Rectal smooth muscle tissue (tissue), 1 donor: ENCODE results near the gene GOLGA6L1.
"Not testable (repeated sequence)": the region's sequence is repeated elsewhere in the genome, so short reads cannot be mapped to it uniquely, and the experiment has no call there.

ENCODE experiments used
- H3K27ac ChIP-seq: one replicate; pipeline ENCODE4 v1.7.0; 2013; ENCODE audit warnings: low read depth, low read length, inconsistent platforms
- H3K27me3 ChIP-seq: one replicate; pipeline ENCODE4 v1.7.0; 2013; ENCODE audit warnings: low read length; ENCODE audit not compliant: control insufficient read depth, insufficient read depth
- H3K36me3 ChIP-seq: one replicate; pipeline ENCODE4 v1.7.0; 2013; ENCODE audit warnings: low read length; ENCODE audit not compliant: control insufficient read depth, insufficient read depth
- H3K4me1 ChIP-seq: one replicate; pipeline ENCODE4 v1.7.0; 2013; ENCODE audit warnings: low read length; ENCODE audit not compliant: control insufficient read depth, insufficient read depth
- H3K4me3 ChIP-seq: one replicate; pipeline ENCODE4 v1.7.0; 2013; ENCODE audit warnings: low read length
- H3K9ac ChIP-seq: one replicate; pipeline ENCODE4 v1.7.0; 2013; ENCODE audit warnings: low read length

Gene GOLGA6L1, protein sequence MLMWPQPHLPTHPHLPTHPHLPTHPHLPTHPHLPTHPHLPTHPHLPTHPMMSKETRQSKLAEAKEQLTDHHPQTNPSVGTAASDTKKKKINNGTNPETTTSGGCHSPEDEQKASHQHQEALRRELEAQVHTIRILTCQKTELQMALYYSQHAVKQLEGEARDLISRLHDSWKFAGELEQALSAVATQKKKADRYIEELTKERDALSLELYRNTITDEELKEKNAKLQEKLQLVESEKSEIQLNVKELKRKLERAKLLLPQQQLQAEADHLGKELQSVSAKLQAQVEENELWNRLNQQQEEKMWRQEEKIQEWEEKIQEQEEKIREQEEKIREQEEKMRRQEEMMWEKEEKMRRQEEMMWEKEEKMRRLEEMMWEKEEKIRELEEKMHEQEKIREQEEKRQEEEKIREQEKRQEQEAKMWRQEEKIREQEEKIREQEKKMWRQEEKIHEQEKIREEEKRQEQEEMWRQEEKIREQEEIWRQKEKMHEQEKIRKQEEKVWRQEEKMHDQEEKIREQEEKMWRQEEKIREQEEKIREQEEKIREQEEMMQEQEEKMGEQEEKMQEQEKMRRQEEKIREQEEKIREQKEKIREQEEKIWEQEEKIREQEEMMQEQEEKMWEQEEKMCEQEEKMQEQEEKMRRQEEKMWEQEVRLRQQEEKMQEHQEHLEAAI

DNA sequence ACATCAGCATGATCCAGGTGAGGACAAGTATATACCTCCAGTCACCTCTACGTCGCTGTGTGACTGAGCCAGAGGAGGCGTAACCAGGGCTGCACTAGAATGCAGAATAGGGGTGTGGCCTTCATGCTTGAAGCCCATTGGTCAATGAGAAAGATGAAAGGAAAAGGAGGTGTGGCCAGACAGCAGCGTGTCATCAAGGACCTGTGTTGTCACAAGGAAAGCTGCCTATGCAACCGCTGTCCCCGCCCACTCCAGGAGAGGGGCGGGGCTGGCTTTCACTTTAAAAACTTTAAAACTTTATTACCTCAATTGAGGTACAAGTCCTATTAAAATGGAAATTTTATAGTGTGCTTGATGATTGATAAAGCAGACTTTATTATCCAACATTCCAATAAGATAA lies at the start of gene GOLGA6L1:
GOLGA6L1 (minus strand) TSS at position 101 of the 400 bp plus-strand sequence; CDS start at position 10, 91 bp downstream.
- not testable (repeated sequence) for H3K4me3 ChIP-seq, H3K4me1 ChIP-seq, H3K27ac ChIP-seq, H3K9ac ChIP-seq, H3K27me3 ChIP-seq, H3K36me3 ChIP-seq

GRCh38 chr15:23181201-23181600 lies 44.6 kb upstream of the GOLGA6L1 start:
- H3K9ac ChIP-seq, H3K4me1 ChIP-seq, H3K36me3 ChIP-seq, H3K4me3 ChIP-seq, H3K27ac ChIP-seq, H3K27me3 ChIP-seq: not testable (repeated sequence)

GRCh38 chr15:23180547-23180927 lies 43.9 kb upstream of the GOLGA6L1 start:
- not testable (repeated sequence) for H3K4me1 ChIP-seq, H3K27ac ChIP-seq, H3K9ac ChIP-seq, H3K36me3 ChIP-seq, H3K27me3 ChIP-seq, H3K4me3 ChIP-seq

- H3K4me3 ChIP-seq, H3K36me3 ChIP-seq, H3K9ac ChIP-seq, H3K4me1 ChIP-seq, H3K27me3 ChIP-seq, H3K27ac ChIP-seq: not testable (repeated sequence)
Observed at GRCh38 chr15:23179768-23180546, 43.3 kb upstream of the GOLGA6L1 start.

GRCh38 chr15:23176683-23177082 lies 40.1 kb upstream of the GOLGA6L1 start:
- H3K4me1 ChIP-seq, H3K9ac ChIP-seq, H3K27me3 ChIP-seq, H3K27ac ChIP-seq, H3K36me3 ChIP-seq, H3K4me3 ChIP-seq: not testable (repeated sequence)

- H3K4me3 ChIP-seq, H3K27me3 ChIP-seq, H3K4me1 ChIP-seq, H3K36me3 ChIP-seq, H3K9ac ChIP-seq, H3K27ac ChIP-seq: not testable (repeated sequence)
Observed at GRCh38 chr15:23175606-23176005, 39.0 kb upstream of the GOLGA6L1 start.

DNA sequence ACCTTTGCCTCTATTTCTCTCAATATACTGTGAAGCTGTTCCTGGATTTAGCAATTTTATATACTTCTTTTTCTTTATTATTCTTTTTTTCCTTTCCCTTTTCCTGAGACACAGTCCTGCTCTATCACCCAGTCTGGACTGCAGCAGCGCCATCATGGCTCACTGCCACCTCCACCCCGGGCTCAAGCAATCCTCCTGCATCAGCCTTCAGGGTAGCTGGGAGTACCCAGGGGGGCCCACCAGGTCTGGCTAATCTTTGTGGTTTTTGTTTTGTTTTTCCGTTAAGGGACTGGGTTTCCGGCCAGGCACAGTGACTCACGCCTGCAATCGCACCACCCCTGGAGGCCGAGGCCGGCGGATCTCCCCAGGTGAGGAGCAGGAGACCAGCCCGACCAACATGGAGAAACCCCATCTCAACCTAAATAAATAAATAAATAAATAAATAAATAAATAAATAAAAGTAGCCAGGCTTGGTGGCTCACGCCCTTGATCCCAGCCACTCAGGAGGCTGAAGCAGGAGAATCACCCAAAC lies 38.1 kb upstream of the GOLGA6L1 start:
- not testable (repeated sequence) for H3K4me1 ChIP-seq, H3K27ac ChIP-seq, H3K36me3 ChIP-seq, H3K9ac ChIP-seq, H3K27me3 ChIP-seq, H3K4me3 ChIP-seq

- H3K4me1 ChIP-seq, H3K4me3 ChIP-seq, H3K9ac ChIP-seq, H3K27me3 ChIP-seq, H3K36me3 ChIP-seq, H3K27ac ChIP-seq: not testable (repeated sequence)
Observed at GRCh38 chr15:23132787-23133186, 3.8 kb downstream of the GOLGA6L1 start.

DNA sequence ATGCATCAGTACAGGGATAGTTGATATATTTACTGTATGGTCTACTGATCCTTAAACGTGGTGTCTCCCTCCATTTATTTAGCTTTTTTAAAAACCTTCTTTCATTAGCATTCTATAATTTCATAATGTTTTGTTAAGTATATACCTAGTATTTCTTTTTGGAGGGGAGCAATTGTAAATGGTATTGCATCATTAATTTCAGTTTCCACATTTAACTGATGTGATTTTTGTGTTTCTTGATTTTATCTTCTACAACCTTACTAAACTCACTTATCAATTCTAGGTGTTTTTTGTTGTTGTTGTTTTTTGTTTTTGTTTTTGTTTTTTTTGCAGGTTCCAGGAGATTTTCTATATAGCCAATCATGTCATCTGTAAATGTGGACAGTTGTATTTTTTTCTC lies 18.4 kb downstream of the GOLGA6L1 start:
- Histone ChIP-seq H3K4me3 (no peak overlapping the region), H3K36me3 (no peaks in the 10 kb centered on the region), H3K4me1 (no peaks in the 10 kb centered on the region), H3K27ac (no peak overlapping the region), H3K9ac (no peak overlapping the region), H3K27me3 (no peaks in the 10 kb centered on the region)

- no peak overlapping the region for H3K4me3 ChIP-seq
- H3K4me1 ChIP-seq: no peaks in the 10 kb centered on the region
- H3K9ac ChIP-seq: no peak overlapping the region
- H3K27ac ChIP-seq: no peak overlapping the region
- no peaks in the 10 kb centered on the region for H3K36me3 ChIP-seq
- no peaks in the 10 kb centered on the region for H3K27me3 ChIP-seq
Observed at GRCh38 chr15:23095796-23096195, 40.8 kb downstream of the GOLGA6L1 start.

DNA sequence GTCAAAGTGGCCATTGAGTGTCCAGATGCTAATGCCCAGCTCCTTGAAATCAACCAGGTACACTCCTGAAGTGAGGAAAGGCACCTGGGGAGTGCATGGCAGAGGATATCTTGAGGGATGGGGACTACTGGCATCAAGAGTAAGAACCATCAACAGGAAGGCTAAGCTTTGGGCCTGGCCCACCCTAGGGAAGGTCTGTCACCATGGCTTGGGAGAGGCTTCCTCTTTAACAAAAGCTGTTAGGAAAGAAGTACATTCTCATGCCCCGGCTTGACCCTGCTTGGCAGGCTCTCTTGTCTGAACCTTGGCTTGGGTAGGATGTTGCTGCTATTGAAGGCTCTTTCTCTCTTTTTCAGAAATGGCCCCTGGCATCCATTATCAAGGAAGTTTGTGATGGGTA lies 53.5 kb downstream of the GOLGA6L1 start:
- Histone ChIP-seq H3K4me1 (no peaks in the 10 kb centered on the region), H3K36me3 (no peaks in the 10 kb centered on the region), H3K4me3 (no peak overlapping the region), H3K27ac (no peak overlapping the region), H3K9ac (no peak overlapping the region), H3K27me3 (no peaks in the 10 kb centered on the region)

- not testable (repeated sequence) for H3K4me1 ChIP-seq, H3K4me3 ChIP-seq, H3K36me3 ChIP-seq, H3K9ac ChIP-seq, H3K27ac ChIP-seq, H3K27me3 ChIP-seq
Observed at GRCh38 chr15:23081996-23082737, 54.5 kb downstream of the GOLGA6L1 start.
